Esophagus muscularis mucosa (tissue), 4 donors: Measurements from ENCODE around the gene CAPRIN2. TPM values are rescaled to one million over a fixed set of nuclear protein-coding genes. Genes with fewer than 3 reads are reported as not detected.

Experiments used
- DNase-seq: peaks from one replicate; pipeline ENCODE4 v3.0.0-alpha.2; 2017; ENCODE audit errors: extremely low spot score
- H3K27ac ChIP-seq, 4 donors: fragments of 200-600 bp; sonication (generic); replicated peaks in 1 of 4; 1 replicate in 3 of 4; 2 replicates in 1 of 4; pipeline ENCODE4 v1.5.1; 2016 to 2019; ENCODE audit warnings: mild to moderate bottlenecking in 1 of 4
- H3K27me3 ChIP-seq, 4 donors: fragments of 200-600 bp; sonication (generic); one replicate each; pipeline versions ENCODE4 v1.5.1 to v1.6.0; 2016 to 2019
- H3K36me3 ChIP-seq, 4 donors: fragments of 200-600 bp; sonication (generic); one replicate each; pipeline ENCODE4 v1.5.1; 2016 to 2019
- H3K4me1 ChIP-seq, 4 donors: fragments of 200-600 bp; sonication (generic); one replicate each; pipeline ENCODE4 v1.5.1; 2016 to 2019
- H3K4me3 ChIP-seq, 4 donors: fragments of 200-600 bp; sonication (generic); 1 replicate in 2 of 4; 2 replicates in 2 of 4; pipeline ENCODE4 v1.5.1; 2016 to 2019; ENCODE audit warnings: mild to moderate bottlenecking in 4 of 4, moderate library complexity in 1 of 4
- H3K9me3 ChIP-seq, 4 donors: fragments of 200-600 bp; sonication (generic); 1 replicate in 3 of 4; 2 replicates in 1 of 4; pipeline ENCODE4 v1.5.1; 2016 to 2019
- CTCF ChIP-seq, 3 experiments: fragments of 200-600 bp in 2 of 3; fragments of 450-650 bp in 1 of 3; sonication (generic) in 2 of 3; IDR thresholded peaks; one replicate each; pipeline ENCODE4 v1.5.1; 2017 to 2019; ENCODE audit warnings: antibody characterized with exemption in 3 of 3, mild to moderate bottlenecking in 2 of 3, moderate library complexity in 1 of 3
- EP300 ChIP-seq: sonication (generic); formaldehyde crosslinking; IDR thresholded peaks from one replicate; pipeline ENCODE4 v1.6.1; 2017; ENCODE audit warnings: antibody characterized with exemption
- POLR2A ChIP-seq: fragments of 450-650 bp; IDR thresholded peaks from one replicate; pipeline ENCODE4 v1.6.1; 2017; ENCODE audit warnings: antibody characterized with exemption, moderate library complexity, mild to moderate bottlenecking, low read depth
- POLR2AphosphoS5 ChIP-seq, 2 donors: sonication (generic); formaldehyde crosslinking; IDR thresholded peaks; one replicate each; pipeline ENCODE4 v1.6.1; 2017; ENCODE audit warnings: antibody characterized with exemption in 2 of 2
- WGBS: methylation state at CpG from one replicate; pipeline ENCODE4 v1.1.5; 2018; 5-methylcytosine and 5-hydroxymethylcytosine counted together
- intact Hi-C: fragments of 100-400 bp; cut with DNase I; formaldehyde crosslinking; loops from one replicate; pipeline ENCODE4 v1.15.1; 2023
- total RNA-seq, 4 donors: library from RNA; depleted of rRNA; stranded (reverse); fragments of >200 nt; gene quantifications; one replicate each; pipeline versions ENCODE4 v1.1.0 to v1.2.1, GENCODE V29; 2016

CAPRIN2 gene
- total RNA-seq, 4 donors from 2014 or later: 21.5 to 44.4 (median 27.9) TPM

GRCh38 chr12:30739020-30739419 lies 15.7 kb downstream of the CAPRIN2 start:
- no peak for DNase-seq
- intact Hi-C loops: no loop called here
- TF ChIP-seq EP300 (no peak), POLR2AphosphoS5 (IDR thresholded peaks at IDR 0.05) (no peak), CTCF (IDR thresholded peaks at IDR 0.05) (no peak), POLR2A (no peak)
- WGBS: 93% methylated on average over 2 of the region's 2 CpGs
- H3K27ac ChIP-seq: no peak overlapping the region
- no peaks in the 10 kb centered on the region for H3K4me1 ChIP-seq
- H3K4me3 ChIP-seq: no peak overlapping the region
- no peaks in the 10 kb centered on the region for H3K9me3 ChIP-seq
- H3K36me3 ChIP-seq: peaks cover 0 to 33% (median 17%) of the 10 kb centered on the region in 4 donors
- H3K27me3 ChIP-seq: no peaks in the 10 kb centered on the region

- peaks cover 0 to 44% (median 20%) of the 10 kb centered on the region in 4 donors for H3K36me3 ChIP-seq
- no peaks in the 10 kb centered on the region for H3K4me1 ChIP-seq
- 82% methylated on average over 2 of the region's 2 CpGs for WGBS
- no peaks in the 10 kb centered on the region for H3K27me3 ChIP-seq
- DNase-seq: no peak
- intact Hi-C loops: no loop called here
- TF ChIP-seq POLR2AphosphoS5 (IDR thresholded peaks at IDR 0.05) (no peak), EP300 (no peak)
- no peaks in the 10 kb centered on the region for H3K9me3 ChIP-seq
- no peak overlapping the region for H3K4me3 ChIP-seq
- H3K27ac ChIP-seq: no peak overlapping the region
These were observed 21.7 kb downstream of the CAPRIN2 start for GRCh38 chr12:30732954-30733637.

- no peak overlapping the region for H3K27ac ChIP-seq
- no peaks in the 10 kb centered on the region for H3K9me3 ChIP-seq
- H3K36me3 ChIP-seq: peaks cover 0 to 41% (median 13%) of the 10 kb centered on the region in 4 donors
- H3K4me3 ChIP-seq: no peak overlapping the region
- intact Hi-C loops: no loop called here
- DNase-seq: no peak
- 87% methylated on average over 2 of the region's 2 CpGs for WGBS
- no peaks in the 10 kb centered on the region for H3K27me3 ChIP-seq
- H3K4me1 ChIP-seq: peaks cover 0 to 7% (median 0%) of the 10 kb centered on the region in 4 donors
- no peak for TF ChIP-seq CTCF (IDR thresholded peaks at IDR 0.05)
- no peak for TF ChIP-seq POLR2AphosphoS5 (IDR thresholded peaks at IDR 0.05)
- TF ChIP-seq POLR2A: no peak
- TF ChIP-seq EP300: no peak
These were observed 24.7 kb downstream of the CAPRIN2 start for GRCh38 chr12:30730011-30730410.

- Histone ChIP-seq H3K27ac (no peak overlapping the region), H3K9me3 (no peaks in the 10 kb centered on the region), H3K27me3 (no peaks in the 10 kb centered on the region), H3K4me1 (peaks cover 0 to 7% (median 0%) of the 10 kb centered on the region in 4 donors), H3K4me3 (no peak overlapping the region), H3K36me3 (peaks cover 0 to 41% (median 15%) of the 10 kb centered on the region in 4 donors)
- DNase-seq: no peak
- intact Hi-C loops: no loop called here
- no peak for TF ChIP-seq EP300
- no peak for TF ChIP-seq POLR2A
- TF ChIP-seq POLR2AphosphoS5 (IDR thresholded peaks at IDR 0.05): no peak
- no peak for TF ChIP-seq CTCF (IDR thresholded peaks at IDR 0.05)
- 92% methylated on average over 4 of the region's 4 CpGs for WGBS
These were observed 25.2 kb downstream of the CAPRIN2 start for GRCh38 chr12:30729547-30729946.

- peaks cover 0 to 7% (median 0%) of the 10 kb centered on the region in 4 donors for H3K4me1 ChIP-seq
- no peak for DNase-seq
- H3K9me3 ChIP-seq: no peaks in the 10 kb centered on the region
- intact Hi-C loops: no loop called here
- H3K4me3 ChIP-seq: no peak overlapping the region
- TF ChIP-seq POLR2AphosphoS5 (IDR thresholded peaks at IDR 0.05): no peak
- TF ChIP-seq EP300: no peak
- TF ChIP-seq POLR2A: no peak
- TF ChIP-seq CTCF (IDR thresholded peaks at IDR 0.05): no peak
- no peak overlapping the region for H3K27ac ChIP-seq
- WGBS: 97% methylated on average over 1 of the region's 1 CpG
- H3K36me3 ChIP-seq: peaks cover 5 to 62% (median 36%) of the 10 kb centered on the region in 4 donors
- no peaks in the 10 kb centered on the region for H3K27me3 ChIP-seq
These were observed 28.1 kb downstream of the CAPRIN2 start for GRCh38 chr12:30726647-30727046.
